Left ventricle myocardium inferior (tissue), 1 donor: ENCODE results near the gene KDM2A. TPM values are rescaled to one million over a fixed set of nuclear protein-coding genes. Genes with fewer than 3 reads are reported as not detected.
A peak's percentile ranks its signal among the peaks of the same experiment; 100 is the strongest.

Experiments
- DNase-seq: peaks from one replicate; pipeline ENCODE4 v3.0.0-alpha.2; 2020
- H3K27ac ChIP-seq: fragments of 200-600 bp; replicated peaks from 2 replicates; pipeline ENCODE4 v1.8.0; 2021
- H3K27me3 ChIP-seq: fragments of 200-600 bp; 2 replicates; pipeline ENCODE4 v1.8.0; 2021; ENCODE audit warnings: low read depth
- H3K36me3 ChIP-seq: fragments of 200-600 bp; 2 replicates; pipeline ENCODE4 v1.8.0; 2021
- H3K4me1 ChIP-seq: fragments of 200-600 bp; 2 replicates; pipeline ENCODE4 v1.8.0; 2021
- H3K4me3 ChIP-seq: fragments of 200-600 bp; 2 replicates; pipeline ENCODE4 v1.8.0; 2021; ENCODE audit warnings: mild to moderate bottlenecking, moderate library complexity
- H3K9me3 ChIP-seq: fragments of 200-600 bp; replicated peaks from 2 replicates; pipeline ENCODE4 v1.8.0; 2021
- CTCF ChIP-seq: fragments of 200-600 bp; IDR thresholded peaks from 2 replicates; pipeline ENCODE4 v1.8.0; 2021; ENCODE audit warnings: antibody characterized with exemption, mild to moderate bottlenecking, borderline replicate concordance
- intact Hi-C: fragments of 100-400 bp; cut with micrococcal nuclease; formaldehyde crosslinking; loops from one replicate; pipeline ENCODE4 v1.11.0; 2022
- total RNA-seq: library from RNA; stranded (reverse); fragmentation: NEBNext Ultra II Directional; extraction: Animal tissue kit (Norgen Biotek cat#: 25700); gene quantifications from one replicate; pipeline ENCODE4 v1.2.1, GENCODE V29; 2021
- donor health status: DM: no; HTN: yes; CAD: no; lungs with severe emphysema.

Gene KDM2A
- total RNA-seq, 1 donor from 2014 or later, result 37.6 TPM

GRCh38 chr11:67261640-67261945 lies 142.5 kb downstream of the KDM2A start:
- H3K4me1 ChIP-seq, result peaks cover 30% of the 10 kb centered on the region
- H3K4me3 ChIP-seq, result peak overlapping the region; percentile 62
- no peak for TF ChIP-seq CTCF
- no peaks in the 10 kb centered on the region for H3K27me3 ChIP-seq
- peaks cover 8% of the 10 kb centered on the region for H3K36me3 ChIP-seq
- H3K27ac ChIP-seq, result no peak overlapping the region
- no peak for DNase-seq
- H3K9me3 ChIP-seq, result no peaks in the 10 kb centered on the region
- intact Hi-C loops, result loop anchor here (5.0 kb wide), 1 partner anchor 56 kb away; no protein-coding TSS in a partner anchor

GRCh38 chr11:67261946-67262681 lies 143.1 kb downstream of the KDM2A start:
- Histone ChIP-seq H3K36me3 (peaks cover 3% of the 10 kb centered on the region), H3K27ac (peak overlapping the region; percentile 77), H3K9me3 (no peaks in the 10 kb centered on the region), H3K4me1 (peaks cover 35% of the 10 kb centered on the region), H3K27me3 (no peaks in the 10 kb centered on the region), H3K4me3 (peak overlapping the region; percentile 62)
- intact Hi-C loops, result loop anchor here (5.0 kb wide), 1 partner anchor 55 kb away; no protein-coding TSS in a partner anchor
- DNase-seq, result no peak
- TF ChIP-seq CTCF, result no peak

GRCh38 chr11:67262731-67263675 lies 143.9 kb downstream of the KDM2A start:
- Histone ChIP-seq H3K27ac (peak overlapping the region; percentile 77), H3K4me3 (peak overlapping the region; percentile 9), H3K36me3 (no peaks in the 10 kb centered on the region), H3K4me1 (peaks cover 44% of the 10 kb centered on the region), H3K9me3 (no peaks in the 10 kb centered on the region), H3K27me3 (no peaks in the 10 kb centered on the region)
- intact Hi-C loops, result loop anchor here (5.0 kb wide), 1 partner anchor 54 kb away; no protein-coding TSS in a partner anchor
- TF ChIP-seq CTCF, result peak; percentile 88
- DNase-seq, result peak; percentile 83

GRCh38 chr11:67264260-67264659 lies 145.2 kb downstream of the KDM2A start:
- intact Hi-C loops, result loop anchor here (5.0 kb wide), 1 partner anchor 53 kb away; no protein-coding TSS in a partner anchor
- TF ChIP-seq CTCF, result no peak

GRCh38 chr11:67264877-67265632 lies 146.0 kb downstream of the KDM2A start:
- no peak overlapping the region for H3K27ac ChIP-seq
- no peak for DNase-seq

More at GRCh38 chr11:67264260-67264659, 145.2 kb downstream of the KDM2A start:
- H3K4me3 ChIP-seq, result no peak overlapping the region
- no peaks in the 10 kb centered on the region for H3K27me3 ChIP-seq
- peaks cover 6% of the 10 kb centered on the region for H3K36me3 ChIP-seq
- no peak for DNase-seq
- no peaks in the 10 kb centered on the region for H3K9me3 ChIP-seq
- H3K27ac ChIP-seq, result no peak overlapping the region
- H3K4me1 ChIP-seq, result peaks cover 56% of the 10 kb centered on the region

More at GRCh38 chr11:67264877-67265632, 146.0 kb downstream of the KDM2A start:
- Histone ChIP-seq H3K36me3 (peaks cover 6% of the 10 kb centered on the region), H3K4me3 (no peak overlapping the region), H3K27me3 (no peaks in the 10 kb centered on the region), H3K9me3 (no peaks in the 10 kb centered on the region), H3K4me1 (peaks cover 64% of the 10 kb centered on the region)
- TF ChIP-seq CTCF, result no peak
- intact Hi-C loops, result loop anchor here (5.0 kb wide), 1 partner anchor 52 kb away; no protein-coding TSS in a partner anchor
